Fibroblast of skin of back (primary cell): Measurements from ENCODE around the gene RPS6KB1.
"Not testable (repeated sequence)": the region's sequence is repeated elsewhere in the genome, so short reads cannot be mapped to it uniquely, and the experiment has no call there.

Experiments used
- DNase-seq: peaks from one replicate; pipeline ENCODE4 v3.0.0-alpha.2; 2013

Gene RPS6KB1

GRCh38 chr17:59872351-59872750, 20.6 kb upstream of the RPS6KB1 start:
- no peak for DNase-seq

- DNase-seq, result not testable (repeated sequence)
Observed at GRCh38 chr17:59873414-59873813, 19.5 kb upstream of the RPS6KB1 start.

GRCh38 chr17:59874376-59874775, 18.5 kb upstream of the RPS6KB1 start:
- no peak for DNase-seq

- no peak for DNase-seq
Observed at GRCh38 chr17:59876107-59876506, 16.8 kb upstream of the RPS6KB1 start.

GRCh38 chr17:59877965-59878364, 15.0 kb upstream of the RPS6KB1 start:
- no peak for DNase-seq

- DNase-seq, result no peak
Observed at GRCh38 chr17:59878624-59879023, 14.3 kb upstream of the RPS6KB1 start.

DNA sequence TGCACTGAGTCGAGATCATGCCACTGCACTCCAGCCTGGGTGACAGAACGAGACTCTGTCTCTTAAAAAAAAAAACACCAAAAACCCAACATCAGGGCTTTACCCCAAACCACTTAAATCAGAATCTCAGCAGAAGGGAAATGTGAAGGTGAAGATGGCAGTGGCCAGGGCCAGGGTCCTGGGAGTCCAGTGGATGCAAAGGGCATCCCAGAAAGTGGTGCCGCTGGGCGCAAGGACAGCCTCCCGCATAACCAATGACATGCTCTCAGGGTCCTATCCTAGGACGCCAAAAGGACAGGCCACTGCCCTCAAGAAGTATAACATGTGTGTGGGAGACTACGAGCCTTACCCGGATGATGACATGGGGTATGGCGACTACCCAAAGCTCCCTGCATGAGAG, 8.1 kb upstream of the RPS6KB1 start:
- no peak for DNase-seq

DNA sequence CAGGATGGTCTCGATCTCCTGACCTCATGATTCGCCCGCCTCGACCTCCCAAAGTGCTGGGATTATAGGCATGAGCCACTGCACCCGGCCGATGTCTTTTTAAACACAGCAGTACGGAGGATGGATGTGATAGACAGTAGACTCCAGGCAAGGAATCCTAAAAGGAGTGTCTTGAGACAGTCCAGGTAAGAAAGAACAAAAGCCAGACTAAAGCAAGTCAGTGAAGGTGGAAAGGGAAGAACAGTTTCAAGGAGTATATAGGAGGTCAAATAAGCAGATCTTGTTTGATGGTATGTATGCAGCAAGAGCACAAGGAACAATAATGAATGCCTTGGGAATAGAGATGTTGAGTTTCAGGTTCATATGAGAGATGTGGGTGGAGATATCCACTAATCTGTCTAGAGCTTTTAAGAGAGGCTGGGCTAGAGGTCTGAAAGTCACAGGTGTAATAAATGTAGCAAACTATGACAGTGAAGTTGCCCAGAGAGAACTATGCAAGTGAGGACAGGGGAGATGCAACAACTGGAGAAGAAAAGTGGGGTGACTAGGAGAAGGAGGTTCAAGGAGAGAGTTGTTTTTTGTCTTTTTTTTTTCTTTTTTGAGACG, 4.7 kb upstream of the RPS6KB1 start:
- no peak for DNase-seq

DNA sequence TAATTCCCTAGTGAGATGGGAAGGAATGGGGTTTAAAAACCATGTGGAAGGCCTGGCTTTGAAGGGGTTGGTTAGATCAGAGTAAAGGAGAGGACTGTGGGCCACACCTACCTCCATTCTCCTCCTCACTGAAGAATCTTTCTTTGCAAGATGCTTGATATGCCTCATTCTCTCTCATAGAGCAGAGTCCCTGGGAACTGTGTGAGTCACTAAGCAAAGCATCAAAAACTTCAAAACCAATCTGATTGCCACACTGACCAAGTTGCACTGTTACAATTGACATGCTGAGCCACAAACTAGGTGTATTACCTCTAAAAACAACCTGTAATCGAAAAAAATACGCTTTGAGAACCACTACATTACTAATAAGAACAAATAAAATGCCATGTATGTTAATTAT, 2.2 kb upstream of the RPS6KB1 start:
- DNase-seq, result peak; percentile 39

GRCh38 chr17:59892251-59892923, 534 bp upstream of the RPS6KB1 start:
- DNase-seq, result no peak

- peak; percentile 26 for DNase-seq
Observed at GRCh38 chr17:59893676-59894100, 767 bp downstream of the RPS6KB1 start.

DNA sequence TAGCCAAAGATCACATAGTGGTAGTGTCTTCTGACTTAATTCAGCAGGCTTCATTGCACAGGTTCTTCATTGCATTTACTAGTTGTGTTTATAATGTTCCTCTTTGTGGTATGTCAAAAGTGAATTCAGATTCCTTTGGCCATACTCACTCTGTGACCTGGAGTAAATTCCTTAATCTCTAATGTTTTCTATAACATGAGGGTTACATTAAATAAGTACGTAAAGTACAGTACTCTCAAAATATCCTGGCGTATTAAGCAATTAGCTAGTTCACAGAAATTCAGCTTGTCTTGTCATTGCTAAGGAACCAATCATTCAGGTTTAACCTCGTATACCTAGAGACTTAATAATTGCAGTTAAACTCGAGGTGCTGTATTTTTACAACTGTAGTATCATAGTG, 4.2 kb downstream of the RPS6KB1 start:
- peak; percentile 26 for DNase-seq

DNA sequence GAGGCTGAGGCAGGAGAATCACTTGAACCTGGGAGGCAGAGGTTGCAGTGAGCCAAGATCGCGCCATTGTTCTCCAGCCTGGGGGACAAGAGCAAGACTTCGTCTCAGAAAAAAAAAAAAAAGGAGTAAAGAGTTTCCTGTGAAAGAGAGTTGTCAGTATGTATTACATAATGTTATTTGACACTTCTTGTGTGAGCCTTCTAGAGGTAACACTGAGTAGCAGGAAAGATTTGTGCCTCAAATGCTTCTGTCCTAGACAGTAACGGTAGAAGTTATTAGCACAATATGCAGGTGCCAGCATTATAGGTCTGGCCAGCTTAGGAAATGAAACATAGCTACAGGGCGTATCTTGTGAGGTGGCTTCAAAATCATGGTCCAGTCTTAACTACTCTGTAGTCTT, 6.2 kb downstream of the RPS6KB1 start:
- DNase-seq, result no peak

DNA sequence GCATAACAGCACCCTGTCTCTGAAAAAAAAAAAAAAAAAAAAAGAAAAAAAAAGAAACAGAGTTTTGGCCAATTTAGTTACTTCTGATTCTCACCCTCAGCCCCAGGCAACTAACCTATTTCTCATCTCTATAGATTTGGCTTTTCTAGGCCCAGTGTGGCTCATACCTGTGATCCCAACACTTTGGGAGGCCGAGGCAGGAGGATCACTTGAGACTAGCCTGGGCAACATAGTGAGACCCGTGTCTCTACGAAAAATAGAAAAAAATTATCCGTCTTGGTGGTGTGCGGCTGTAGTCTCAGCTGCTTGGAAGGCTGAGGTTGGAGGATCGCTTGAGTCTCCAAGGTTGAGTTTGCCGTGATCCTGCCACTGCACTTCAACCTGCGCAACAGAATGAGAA, 8.7 kb downstream of the RPS6KB1 start:
- DNase-seq, result no peak

DNA sequence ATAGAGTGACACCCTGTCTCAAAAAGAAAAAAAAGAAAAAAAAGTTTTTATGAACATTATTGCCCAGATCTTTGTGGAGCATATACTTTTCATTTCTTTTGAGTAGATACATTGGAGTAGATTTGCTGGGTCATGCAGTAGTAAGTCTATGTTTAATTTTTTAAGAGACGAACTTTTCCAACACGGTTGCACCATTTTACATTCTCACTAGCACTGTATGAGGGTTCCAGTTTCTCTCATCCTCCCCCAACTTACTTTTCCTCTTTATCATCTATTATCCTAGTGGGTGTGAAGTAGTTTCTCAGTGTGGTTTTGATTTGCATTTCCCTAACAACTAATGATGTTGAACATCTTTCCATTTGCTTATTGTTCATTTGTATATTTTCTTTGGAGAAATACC, 10.5 kb downstream of the RPS6KB1 start:
- DNase-seq, result no peak

DNA sequence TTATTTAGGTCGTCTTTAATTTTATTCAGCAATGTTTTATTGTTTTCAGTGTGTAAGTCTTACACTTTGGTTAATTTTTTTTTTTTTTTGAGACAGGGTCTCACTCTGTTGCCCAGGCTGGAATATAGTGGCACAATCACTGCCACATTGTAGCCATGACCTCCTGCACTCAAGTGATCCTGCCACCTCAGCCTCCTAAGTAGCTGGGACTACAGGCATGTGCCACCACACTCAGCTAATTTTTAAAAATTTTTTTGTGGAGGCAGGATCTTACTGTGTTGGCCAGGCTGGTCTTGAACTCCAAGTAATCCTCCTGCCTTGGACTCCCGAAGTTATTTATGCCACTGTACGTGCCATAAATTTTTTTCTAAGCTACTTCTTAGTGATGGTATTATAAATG, 14.5 kb downstream of the RPS6KB1 start:
- DNase-seq, result no peak

DNA sequence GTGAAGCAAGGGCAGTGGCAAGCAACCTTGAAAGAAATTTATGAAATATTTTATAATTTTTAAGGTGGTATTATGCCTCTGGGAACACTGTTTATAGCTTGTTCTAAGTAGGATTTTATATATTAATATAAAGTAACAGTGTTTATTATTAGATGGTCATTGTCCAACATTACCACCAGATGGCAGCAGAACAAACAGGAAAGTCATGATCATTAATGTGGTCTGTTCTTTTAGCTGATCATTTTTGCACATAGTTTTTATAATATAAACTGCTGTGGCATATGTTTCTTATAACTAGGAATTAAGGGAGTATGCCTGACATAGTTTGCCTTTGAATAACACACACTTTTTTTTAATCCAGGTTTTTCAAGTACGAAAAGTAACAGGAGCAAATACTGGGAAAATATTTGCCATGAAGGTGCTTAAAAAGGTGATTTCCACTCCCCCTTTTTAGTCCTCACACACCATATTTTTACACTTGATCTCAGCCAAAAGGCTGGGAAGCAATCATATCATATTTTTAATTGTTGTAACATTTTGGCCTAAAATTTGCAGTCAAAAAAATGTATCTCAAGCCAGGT, 21.4 kb downstream of the RPS6KB1 start:
- peak; percentile 58 for DNase-seq

DNA sequence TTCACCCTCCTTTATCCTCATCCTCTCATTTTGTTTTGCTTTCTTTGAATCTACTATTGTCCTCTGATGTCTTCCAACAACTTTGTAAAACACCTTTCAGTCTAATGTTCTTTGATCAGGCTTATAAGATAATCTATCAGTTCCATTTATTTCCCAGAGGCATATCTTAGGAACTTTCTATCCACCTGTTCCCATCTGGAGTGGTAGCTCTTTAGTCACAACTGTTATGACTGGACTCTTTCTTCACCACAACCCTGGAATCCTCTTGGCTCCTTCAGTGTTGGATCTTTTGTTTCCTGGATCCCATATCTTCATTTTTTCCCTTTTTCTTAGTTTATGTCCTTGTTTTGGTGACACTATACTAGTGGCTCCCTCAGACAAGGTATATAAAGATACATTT, 23.5 kb downstream of the RPS6KB1 start:
- no peak for DNase-seq

- not testable (repeated sequence) for DNase-seq
Observed at GRCh38 chr17:59920637-59921036, 27.7 kb downstream of the RPS6KB1 start.

GRCh38 chr17:59930121-59930520, 37.2 kb downstream of the RPS6KB1 start:
- DNase-seq, result not testable (repeated sequence)

- DNase-seq, result not testable (repeated sequence)
Observed at GRCh38 chr17:59930768-59931167, 37.8 kb downstream of the RPS6KB1 start.

DNA sequence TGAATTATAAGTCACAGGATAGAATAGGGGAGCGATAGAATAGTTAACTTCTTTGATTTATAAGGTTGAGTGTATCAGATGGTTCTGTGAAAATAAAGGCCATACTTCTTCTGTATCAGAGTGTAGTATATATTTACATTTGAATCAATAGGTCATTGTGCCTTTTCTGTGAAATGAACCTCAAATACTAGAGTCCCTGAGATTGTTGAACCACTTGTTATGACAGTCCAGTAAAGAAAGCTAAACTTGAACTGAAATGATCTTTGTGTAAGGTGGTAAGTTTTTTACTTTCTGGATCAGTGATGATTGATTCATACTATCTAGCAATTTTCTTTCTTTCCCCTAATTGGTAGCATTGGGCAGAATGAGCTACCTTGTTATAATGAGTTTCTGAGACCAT, 40.4 kb downstream of the RPS6KB1 start:
- DNase-seq, result not testable (repeated sequence)

GRCh38 chr17:59940697-59941096, 47.8 kb downstream of the RPS6KB1 start:
- not testable (repeated sequence) for DNase-seq

DNA sequence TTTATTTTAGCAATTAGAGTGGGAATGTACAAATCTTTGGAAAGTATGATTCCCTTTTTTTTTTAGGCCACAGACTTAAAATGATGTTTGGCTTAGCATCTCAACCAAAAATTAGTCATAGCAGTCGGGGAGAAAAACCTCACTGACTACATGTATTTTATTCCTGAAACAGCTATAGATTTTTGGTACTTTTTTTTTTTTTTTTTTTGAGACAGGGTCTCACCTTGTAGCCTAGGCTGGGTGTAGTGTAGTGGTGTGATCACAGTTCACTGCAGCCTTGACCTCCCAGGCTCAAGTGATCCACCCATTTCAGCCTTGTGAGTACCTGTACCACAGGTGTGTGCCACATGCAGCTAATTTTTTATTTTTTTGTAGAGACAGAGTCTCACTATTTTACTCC, 48.2 kb downstream of the RPS6KB1 start:
- DNase-seq, result no peak
